IMR-90 (cell line): ENCODE data around the gene S100A1.

Source experiments
- CEBPB ChIP-seq: IDR thresholded peaks from 2 replicates; pipeline ENCODE4 v1.6.1; 2012; ENCODE audit warnings: low read depth, low read length, improper control_type of control experiment
- CTCF ChIP-seq: conservative IDR thresholded peaks from 2 replicates; pipeline ENCODE4 v1.5.1; 2012; ENCODE audit warnings: mild to moderate bottlenecking, low read depth, low read length, improper control_type of control experiment
- ELK1 ChIP-seq: fragments of 150-350 bp; IDR thresholded peaks from 2 replicates; pipeline ENCODE4 v1.6.1; 2016; ENCODE audit warnings: low read depth, mild to moderate bottlenecking, low read length, moderate library complexity, borderline replicate concordance
- POLR2A ChIP-seq: IDR thresholded peaks from 2 replicates; pipeline ENCODE4 v1.6.1; 2012; ENCODE audit warnings: mild to moderate bottlenecking, low read depth, low read length
- RAD21 ChIP-seq: IDR thresholded peaks from 2 replicates; pipeline ENCODE4 v1.6.1; 2012; ENCODE audit warnings: low read length, improper control_type of control experiment
- RFX5 ChIP-seq: IDR thresholded peaks from 2 replicates; pipeline ENCODE4 v1.8.0; 2012; ENCODE audit warnings: low read depth, mild to moderate bottlenecking, low read length, moderate library complexity
- USF2 ChIP-seq: fragments of 150-350 bp; IDR thresholded peaks from 2 replicates; pipeline ENCODE4 v1.6.1; 2017; ENCODE audit warnings: mild to moderate bottlenecking, antibody characterized with exemption, low read length, low read depth

- no peak for TF ChIP-seq CTCF
- TF ChIP-seq RFX5 = peak; percentile 64; the same call in 1 of the 2 replicates
- TF ChIP-seq RAD21 = no peak
- TF ChIP-seq POLR2A = no peak
- no peak for TF ChIP-seq CEBPB
- no peak for TF ChIP-seq USF2
- TF ChIP-seq ELK1 = no peak
Measured at GRCh38 chr1:153598309-153599172, 29.7 kb upstream of the S100A1 start.
